ENCODE data around the gene UGT2A1.

DNA sequence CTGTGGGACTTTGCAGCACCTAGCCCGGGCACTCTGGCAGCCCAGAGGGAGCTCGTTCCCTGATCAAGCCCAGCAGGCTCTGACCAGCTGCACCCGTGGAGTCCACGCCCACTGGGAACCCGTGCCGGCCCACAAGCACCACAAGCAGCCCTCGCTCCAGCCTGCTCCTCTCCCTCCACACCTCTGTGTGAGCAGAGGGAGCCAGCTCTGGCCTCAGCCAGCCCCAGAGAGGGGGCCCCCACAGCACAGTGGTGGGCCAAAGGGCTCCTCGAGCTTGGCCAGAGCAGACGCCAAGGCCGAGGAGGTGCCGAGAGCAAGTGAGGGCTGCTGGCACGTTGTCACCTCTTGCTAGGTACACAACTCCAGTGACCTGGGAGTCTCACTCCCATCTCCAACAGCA is 5.1 kb upstream of the UGT2A1 start:
- no peak for TF ChIP-seq EZH2phosphoT487 (IDR thresholded peaks at IDR 0.05; ENCODE audit: borderline replicate concordance, low read depth, low read length)
- TF ChIP-seq, protein P1, sequence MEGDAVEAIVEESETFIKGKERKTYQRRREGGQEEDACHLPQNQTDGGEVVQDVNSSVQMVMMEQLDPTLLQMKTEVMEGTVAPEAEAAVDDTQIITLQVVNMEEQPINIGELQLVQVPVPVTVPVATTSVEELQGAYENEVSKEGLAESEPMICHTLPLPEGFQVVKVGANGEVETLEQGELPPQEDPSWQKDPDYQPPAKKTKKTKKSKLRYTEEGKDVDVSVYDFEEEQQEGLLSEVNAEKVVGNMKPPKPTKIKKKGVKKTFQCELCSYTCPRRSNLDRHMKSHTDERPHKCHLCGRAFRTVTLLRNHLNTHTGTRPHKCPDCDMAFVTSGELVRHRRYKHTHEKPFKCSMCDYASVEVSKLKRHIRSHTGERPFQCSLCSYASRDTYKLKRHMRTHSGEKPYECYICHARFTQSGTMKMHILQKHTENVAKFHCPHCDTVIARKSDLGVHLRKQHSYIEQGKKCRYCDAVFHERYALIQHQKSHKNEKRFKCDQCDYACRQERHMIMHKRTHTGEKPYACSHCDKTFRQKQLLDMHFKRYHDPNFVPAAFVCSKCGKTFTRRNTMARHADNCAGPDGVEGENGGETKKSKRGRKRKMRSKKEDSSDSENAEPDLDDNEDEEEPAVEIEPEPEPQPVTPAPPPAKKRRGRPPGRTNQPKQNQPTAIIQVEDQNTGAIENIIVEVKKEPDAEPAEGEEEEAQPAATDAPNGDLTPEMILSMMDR (conservative IDR thresholded peaks at IDR 0.05; ENCODE audit: low read length) = no peak

Data from OCI-LY7 (cell line).